ENCODE data around the gene WDR27.

- TF ChIP-seq CTCF (IDR thresholded peaks at IDR 0.05; ENCODE audit: low read depth, low read length), result no peak
- TF ChIP-seq MYC (IDR thresholded peaks at IDR 0.05; ENCODE audit: low read depth, low read length), result no peak
- TF ChIP-seq POLR2A (IDR thresholded peaks at IDR 0.05; ENCODE audit: extremely low read depth, insufficient read length), result no peak
- no peak for TF ChIP-seq MAX (IDR thresholded peaks at IDR 0.05; ENCODE audit: low read depth, low read length)
Measured at GRCh38 chr6:169589293-169589692, 112.5 kb downstream of the WDR27 start.
